PC-9 (cell line): ENCODE data around the gene LIMS2. TPM values are rescaled to one million over a fixed set of nuclear protein-coding genes. Genes with fewer than 3 reads are reported as not detected.

ENCODE experiments used
- BruUV-seq: library from RNA; stranded (reverse); fragments of 400-500 nt; replicated peaks from 2 replicates; lab custom pipeline; 2021; lab: Mats Ljungman, UMichigan
- CTCF ChIA-PET: fragments of 300-600 bp; sonication (Branson Sonifier 250); formaldehyde crosslinking; loops from one replicate; lab custom pipeline; 2022; ENCODE audit warnings: antibody characterized with exemption; lab: Charles Lee
- POLR2A ChIA-PET: fragments of 300-600 bp; sonication (Branson Sonifier 250); formaldehyde crosslinking; loops from one replicate; lab custom pipeline; 2022; ENCODE audit warnings: antibody characterized with exemption; ENCODE audit not compliant: unreplicated experiment; lab: Charles Lee
- DNase-seq, 2 experiments: peaks; one replicate each; pipeline versions ENCODE4 v3.0.0 to v3.0.0-alpha.2; 2015 to 2022; ENCODE audit warnings: mixed read lengths in 1 of 2
- H2AFZ ChIP-seq: fragments of 200-600 bp; sonication (generic); 2 replicates; pipeline ENCODE4 v1.8.1; 2017; ENCODE audit warnings: antibody characterized with exemption
- H3F3A ChIP-seq: fragments of 200-600 bp; sonication (generic); 2 replicates; pipeline ENCODE4 v1.8.1; 2017; ENCODE audit warnings: antibody characterized with exemption, mild to moderate bottlenecking, low read depth; ENCODE audit not compliant: insufficient read depth
- H3K27ac ChIP-seq: fragments of 200-600 bp; sonication (generic); 2 replicates; pipeline ENCODE4 v1.6.1; 2016; ENCODE audit warnings: mixed run types
- H3K27me3 ChIP-seq: fragments of 200-600 bp; sonication (generic); 2 replicates; pipeline ENCODE4 v1.6.1; 2016; ENCODE audit warnings: low read depth, mixed run types; ENCODE audit not compliant: insufficient read depth
- H3K36me3 ChIP-seq: fragments of 200-600 bp; sonication (generic); 2 replicates; pipeline ENCODE4 v1.6.1; 2016; ENCODE audit warnings: low read depth, mixed run types
- H3K4me1 ChIP-seq: fragments of 200-600 bp; sonication (generic); replicated peaks from 2 replicates; pipeline ENCODE4 v1.6.1; 2016; ENCODE audit warnings: mixed run types; ENCODE audit not compliant: insufficient read depth
- H3K4me2 ChIP-seq: fragments of 200-600 bp; sonication (generic); 2 replicates; pipeline ENCODE4 v1.6.1; 2017; ENCODE audit warnings: mixed run types
- H3K4me3 ChIP-seq: fragments of 200-600 bp; sonication (generic); 2 replicates; pipeline ENCODE4 v1.6.1; 2016; ENCODE audit warnings: mixed run types
- H3K79me2 ChIP-seq: fragments of 200-600 bp; sonication (generic); 2 replicates; pipeline ENCODE4 v1.6.1; 2017; ENCODE audit warnings: low read depth, mixed run types
- H3K9me2 ChIP-seq: fragments of 200-600 bp; sonication (generic); 2 replicates; pipeline ENCODE4 v1.8.1; 2017; ENCODE audit warnings: mild to moderate bottlenecking; ENCODE audit not compliant: insufficient read depth
- H3K9me3 ChIP-seq: fragments of 200-600 bp; sonication (generic); 2 replicates; pipeline ENCODE4 v1.8.1; 2016; ENCODE audit warnings: low read depth; ENCODE audit not compliant: insufficient read depth
- H4K20me1 ChIP-seq: fragments of 200-600 bp; sonication (generic); 2 replicates; pipeline ENCODE4 v1.8.1; 2017; ENCODE audit not compliant: insufficient read depth
- CTCF ChIP-seq: fragments of 200-600 bp; sonication (generic); conservative IDR thresholded peaks from 2 replicates; pipeline ENCODE4 v1.6.1; 2017; ENCODE audit warnings: mixed run types, antibody characterized with exemption, mild to moderate bottlenecking, moderate library complexity
- EZH2 ChIP-seq: fragments of 200-600 bp; sonication (generic); IDR thresholded peaks from 2 replicates; pipeline ENCODE4 v1.8.0; 2017; ENCODE audit warnings: antibody characterized with exemption, low read depth
- intact Hi-C: fragments of 100-400 bp; cut with micrococcal nuclease; formaldehyde crosslinking; loops from one replicate; pipeline ENCODE4 v1.10.0; 2022; ENCODE audit not compliant: unreplicated experiment
- total RNA-seq: library from RNA; stranded (reverse); gene quantifications from 2 replicates; pipeline ENCODE4 v1.2.3, GENCODE V29; 2021

LIMS2 gene
- total RNA-seq, 1 experiment from 2014 or later = 1.4 TPM

GRCh38 chr2:127662937-127663565 is 12.3 kb downstream of the LIMS2 start:
- no peaks in the 10 kb centered on the region for H3F3A ChIP-seq
- no peak overlapping the region for H3K27ac ChIP-seq
- CTCF ChIA-PET = no interaction called here
- DNase-seq = no peak
- no peak overlapping the region for H3K4me3 ChIP-seq
- H3K36me3 ChIP-seq = no peaks in the 10 kb centered on the region
- H2AFZ ChIP-seq = no peak overlapping the region
- no TSS peak for BruUV-seq
- no peaks in the 10 kb centered on the region for H3K79me2 ChIP-seq
- no peak overlapping the region for H3K4me2 ChIP-seq
- H4K20me1 ChIP-seq = no peaks in the 10 kb centered on the region
- no peaks in the 10 kb centered on the region for H3K9me2 ChIP-seq
- H3K4me1 ChIP-seq = no peaks in the 10 kb centered on the region
- POLR2A ChIA-PET = no interaction called here
- intact Hi-C loops = no loop called here
- H3K9me3 ChIP-seq = peaks cover 5% of the 10 kb centered on the region; the same call in 1 of the 2 replicates
- no peak for TF ChIP-seq EZH2
- no peak for TF ChIP-seq CTCF
- peaks cover 38% of the 10 kb centered on the region for H3K27me3 ChIP-seq

GRCh38 chr2:127661949-127662510 is 13.3 kb downstream of the LIMS2 start:
- H3K9me3 ChIP-seq = peaks cover 5% of the 10 kb centered on the region; the same call in 1 of the 2 replicates
- H3K27ac ChIP-seq = no peak overlapping the region
- peaks cover 27% of the 10 kb centered on the region for H3K27me3 ChIP-seq
- POLR2A ChIA-PET = no interaction called here
- no peak overlapping the region for H3K4me2 ChIP-seq
- H2AFZ ChIP-seq = no peak overlapping the region
- CTCF ChIA-PET = no interaction called here
- intact Hi-C loops = no loop called here
- H3F3A ChIP-seq = no peaks in the 10 kb centered on the region
- H3K9me2 ChIP-seq = no peaks in the 10 kb centered on the region
- no peak for DNase-seq
- no peaks in the 10 kb centered on the region for H3K4me1 ChIP-seq
- no peaks in the 10 kb centered on the region for H3K79me2 ChIP-seq
- TF ChIP-seq EZH2 = no peak
- TF ChIP-seq CTCF = no peak
- no peaks in the 10 kb centered on the region for H4K20me1 ChIP-seq
- no peak overlapping the region for H3K4me3 ChIP-seq
- no TSS peak for BruUV-seq
- H3K36me3 ChIP-seq = no peaks in the 10 kb centered on the region

DNA sequence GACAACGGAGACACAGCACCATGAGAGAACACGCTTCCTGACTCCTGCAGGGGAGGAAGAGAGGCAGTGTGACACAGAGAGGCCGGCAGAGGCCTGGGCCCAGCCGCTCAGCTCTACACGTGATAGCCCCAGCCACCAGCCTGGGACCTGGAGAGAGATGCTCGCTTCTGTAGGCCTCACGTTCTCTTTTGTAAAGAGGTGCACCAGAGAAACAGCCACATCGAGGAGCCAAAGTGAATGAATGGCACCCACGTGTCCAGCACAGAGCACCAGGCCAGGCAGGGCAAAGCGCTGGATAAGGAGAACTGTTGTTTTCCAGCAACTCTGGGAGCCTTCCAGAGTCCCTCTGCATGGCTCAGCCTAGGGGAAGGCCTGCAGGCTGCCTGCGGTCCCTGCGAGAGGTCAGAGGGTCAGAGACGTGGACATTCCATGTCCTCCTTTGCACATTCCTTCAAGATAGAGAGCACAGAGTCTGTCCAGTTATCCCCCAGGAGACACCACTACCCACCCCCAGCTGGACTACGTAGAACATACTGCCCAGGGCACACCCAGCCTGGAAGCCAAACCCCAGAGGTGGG is 14.2 kb downstream of the LIMS2 start:
- Histone ChIP-seq H3K4me3 (no peak overlapping the region), H3K9me3 (peaks cover 5% of the 10 kb centered on the region; the same call in 1 of the 2 replicates), H3K27ac (no peak overlapping the region), H3K9me2 (no peaks in the 10 kb centered on the region), H3K79me2 (no peaks in the 10 kb centered on the region), H2AFZ (no peak overlapping the region), H3K4me1 (no peaks in the 10 kb centered on the region), H3K27me3 (peaks cover 19% of the 10 kb centered on the region), H3K36me3 (no peaks in the 10 kb centered on the region), H3K4me2 (no peak overlapping the region), H4K20me1 (no peaks in the 10 kb centered on the region), H3F3A (no peaks in the 10 kb centered on the region)
- ChIA-PET POLR2A (no interaction called here), CTCF (no interaction called here)
- intact Hi-C loops = no loop called here
- no peak for DNase-seq
- TF ChIP-seq CTCF = no peak
- TF ChIP-seq EZH2 = no peak
- BruUV-seq = no TSS peak
